ENCODE results near the gene FAM193B.

FAM193B gene

GRCh38 chr5:177548495-177548894, 5.9 kb downstream of the FAM193B start:
- ChIA-PET POLR2A (no interaction called here), CTCF (no interaction called here)
- no peak for DNase-seq (ENCODE audit: extremely low spot score)
- TF ChIP-seq NFRKB (IDR thresholded peaks at IDR 0.05) (no peak), ARNT (IDR thresholded peaks at IDR 0.05) (no peak), SUZ12 (IDR thresholded peaks at IDR 0.05) (no peak), ELF4 (IDR thresholded peaks at IDR 0.05) (no peak), FOXM1 (IDR thresholded peaks at IDR 0.05; ENCODE audit: borderline replicate concordance) (no peak), TARDBP (IDR thresholded peaks at IDR 0.05) (no peak), ZNF384 (IDR thresholded peaks at IDR 0.05) (no peak), BHLHE40 (IDR thresholded peaks at IDR 0.05; ENCODE audit: borderline replicate concordance) (no peak), SP1 (IDR thresholded peaks at IDR 0.05) (no peak), CTBP1 (IDR thresholded peaks at IDR 0.05; ENCODE audit: borderline replicate concordance) (no peak), L3MBTL2 (conservative IDR thresholded peaks at IDR 0.05) (no peak), HDGF (IDR thresholded peaks at IDR 0.05; ENCODE audit: borderline replicate concordance) (no peak)

DNA sequence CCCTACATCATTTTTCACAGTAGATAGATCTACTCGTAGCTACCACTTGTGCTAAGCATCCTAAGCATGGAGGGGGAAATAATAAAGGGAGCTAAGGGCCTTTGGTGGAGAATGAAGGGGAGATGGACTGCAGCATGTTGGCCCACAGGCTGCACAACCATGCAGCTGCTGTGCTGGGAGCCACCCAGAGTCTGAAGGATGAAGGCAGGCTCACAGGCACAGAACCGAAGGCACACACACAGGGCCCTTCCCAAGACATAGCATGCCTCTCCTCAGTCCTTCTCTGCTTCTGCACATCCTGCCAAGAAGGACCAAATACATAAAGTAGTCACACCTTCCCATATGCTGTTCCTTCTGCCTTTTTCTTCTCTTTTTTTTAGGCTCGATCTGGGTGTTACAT, 6.6 kb downstream of the FAM193B start:
- no peak for DNase-seq (ENCODE audit: extremely low spot score)
- TF ChIP-seq ELF4 (IDR thresholded peaks at IDR 0.05) (no peak), TARDBP (IDR thresholded peaks at IDR 0.05) (no peak), ZNF384 (IDR thresholded peaks at IDR 0.05) (no peak), FOXA1 (IDR thresholded peaks at IDR 0.05) (no peak), SUZ12 (IDR thresholded peaks at IDR 0.05) (no peak), SP1 (IDR thresholded peaks at IDR 0.05) (no peak), LEF1 (IDR thresholded peaks at IDR 0.05; ENCODE audit: borderline replicate concordance) (no peak), CTBP1 (IDR thresholded peaks at IDR 0.05; ENCODE audit: borderline replicate concordance) (no peak), PKNOX1 (IDR thresholded peaks at IDR 0.05) (no peak), ARNT (IDR thresholded peaks at IDR 0.05) (no peak), L3MBTL2 (conservative IDR thresholded peaks at IDR 0.05) (no peak), BHLHE40 (IDR thresholded peaks at IDR 0.05; ENCODE audit: borderline replicate concordance) (no peak), NFRKB (IDR thresholded peaks at IDR 0.05) (no peak), HDGF (IDR thresholded peaks at IDR 0.05; ENCODE audit: borderline replicate concordance) (no peak), FOXM1 (IDR thresholded peaks at IDR 0.05; ENCODE audit: borderline replicate concordance) (no peak), FOXK2 (IDR thresholded peaks at IDR 0.05) (no peak)
- ChIA-PET CTCF (interaction anchor here (0.6 kb wide), 1 partner anchor 61 kb away, joined by 3 read pairs; no protein-coding TSS in a partner anchor), POLR2A (no interaction called here)

DNA sequence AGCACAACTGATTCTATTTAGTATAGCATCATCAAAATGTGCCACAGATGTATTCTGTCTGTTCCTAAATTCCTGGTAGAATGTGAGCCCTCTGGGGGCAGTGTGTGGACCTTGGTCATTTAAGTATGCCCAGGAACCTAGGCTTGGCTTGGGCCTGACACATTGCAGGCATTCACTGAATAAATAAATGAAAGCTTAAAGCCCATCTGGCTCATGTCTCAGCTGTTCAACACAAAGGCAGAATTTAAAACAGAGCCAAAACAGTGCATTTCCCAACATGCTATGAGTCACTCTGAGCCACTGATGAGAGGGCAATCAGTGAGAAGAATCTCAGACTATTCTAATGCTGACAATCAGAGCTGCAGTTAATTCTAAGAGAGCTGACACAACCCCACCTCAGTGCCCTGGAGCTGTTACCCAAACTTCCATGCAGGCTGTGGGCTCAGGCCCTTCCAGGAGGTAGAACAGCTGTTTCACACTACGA, 8.1 kb downstream of the FAM193B start:
- no peak for DNase-seq (ENCODE audit: extremely low spot score)
- TF ChIP-seq CTBP1 (IDR thresholded peaks at IDR 0.05; ENCODE audit: borderline replicate concordance) (no peak), PKNOX1 (IDR thresholded peaks at IDR 0.05) (no peak), FOXA1 (IDR thresholded peaks at IDR 0.05) (no peak), L3MBTL2 (conservative IDR thresholded peaks at IDR 0.05) (no peak), SUZ12 (IDR thresholded peaks at IDR 0.05) (no peak), ELF4 (IDR thresholded peaks at IDR 0.05) (no peak), FOXK2 (IDR thresholded peaks at IDR 0.05) (no peak), LEF1 (IDR thresholded peaks at IDR 0.05; ENCODE audit: borderline replicate concordance) (no peak), ARNT (IDR thresholded peaks at IDR 0.05) (no peak)
- ChIA-PET CTCF (interaction anchor here (1.1 kb wide), 1 partner anchor 45 kb away, joined by 4 read pairs; no protein-coding TSS in a partner anchor), POLR2A (interaction anchor here (0.9 to 2.2 kb wide), 4 partner anchors 11 to 49 kb away, joined by 3 to 6 read pairs (median 5); partner anchors contain the start of gene TMED9)

DNA sequence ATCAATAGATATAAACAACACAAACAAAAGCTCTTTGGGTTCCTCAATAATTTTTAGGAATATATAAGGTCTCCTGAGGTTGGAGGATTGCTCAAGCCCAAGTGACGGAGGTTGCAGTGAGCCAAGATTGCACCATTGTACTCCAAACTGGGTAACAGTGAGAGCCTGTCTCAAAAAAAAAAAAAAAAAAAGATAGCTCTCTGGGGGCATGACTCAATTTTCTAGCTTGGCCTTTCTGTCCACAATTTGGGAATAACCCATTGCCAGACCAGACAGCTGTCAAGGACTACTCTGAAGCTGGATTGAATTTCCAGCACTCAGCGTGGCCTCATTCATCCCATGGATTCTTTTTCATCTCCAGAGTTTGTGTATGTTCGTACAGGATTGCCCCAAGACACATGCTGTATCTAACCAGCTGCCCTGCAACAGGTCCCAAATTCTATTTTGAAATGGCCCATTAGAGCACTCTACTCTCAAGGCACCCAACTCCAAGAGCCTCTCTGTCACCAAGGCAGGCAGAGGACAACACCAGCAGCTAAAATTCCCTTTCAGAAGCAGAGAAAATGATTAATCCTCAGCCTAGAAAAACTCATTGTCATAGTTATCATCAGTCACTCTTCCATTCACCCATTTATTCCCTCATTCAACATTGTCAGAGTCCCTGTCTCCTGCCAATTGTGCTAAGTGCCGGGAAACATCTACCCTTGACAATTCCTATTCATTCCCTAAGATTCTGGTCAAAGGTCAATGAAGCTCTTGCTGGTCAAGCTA, 8.7 kb downstream of the FAM193B start:
- TF ChIP-seq ZNF384 (IDR thresholded peaks at IDR 0.05) = peak; percentile 21; the same call in 1 of the 2 replicates
- TF ChIP-seq FOXA1 (IDR thresholded peaks at IDR 0.05) = no peak
- CTCF ChIA-PET = no interaction called here
- POLR2A ChIA-PET = interaction anchor here (1.3 to 2.2 kb wide), 3 partner anchors 12 to 50 kb away, joined by 3 to 6 read pairs (median 6); no protein-coding TSS in a partner anchor
- no peak for DNase-seq (ENCODE audit: extremely low spot score)

DNA sequence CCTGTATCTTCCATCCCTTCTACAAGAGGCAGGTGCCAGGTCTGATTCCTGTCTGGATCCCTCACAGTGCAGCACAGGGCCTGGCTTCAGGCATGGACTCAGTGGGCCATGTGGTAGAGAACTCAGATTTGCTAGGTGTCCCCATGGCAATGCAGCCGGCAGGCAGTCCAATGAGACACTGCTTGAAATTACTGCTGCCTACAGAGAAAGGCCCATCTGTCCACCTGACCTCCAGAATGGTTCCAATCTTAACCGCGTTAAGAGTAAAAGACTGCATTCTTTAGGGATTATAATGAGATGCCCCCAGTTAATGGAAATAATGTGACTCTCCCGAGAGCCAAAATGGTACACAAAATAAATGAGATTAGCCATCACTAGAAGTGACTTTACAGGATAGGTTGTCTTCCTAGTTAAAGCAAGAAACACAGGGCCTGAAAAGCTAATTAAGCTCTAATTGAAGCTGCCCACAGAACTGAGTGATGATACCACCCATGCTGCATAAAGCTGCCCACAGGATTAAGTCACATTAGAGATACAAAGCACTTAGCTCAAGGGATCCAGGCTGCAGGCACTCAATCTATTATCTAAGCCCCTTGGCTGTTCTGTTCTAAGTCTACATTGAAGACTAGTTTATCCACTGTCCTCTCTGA, 11.4 kb downstream of the FAM193B start:
- DNase-seq (ENCODE audit: extremely low spot score) = no peak
- CTCF ChIA-PET = no interaction called here
- POLR2A ChIA-PET = no interaction called here
- TF ChIP-seq ZNF384 (IDR thresholded peaks at IDR 0.05) (no peak), TARDBP (IDR thresholded peaks at IDR 0.05) (no peak), CTBP1 (IDR thresholded peaks at IDR 0.05; ENCODE audit: borderline replicate concordance) (no peak), HDGF (IDR thresholded peaks at IDR 0.05; ENCODE audit: borderline replicate concordance) (no peak), SP1 (IDR thresholded peaks at IDR 0.05) (no peak), FOXA1 (IDR thresholded peaks at IDR 0.05) (no peak), LEF1 (IDR thresholded peaks at IDR 0.05; ENCODE audit: borderline replicate concordance) (no peak), FOXK2 (IDR thresholded peaks at IDR 0.05) (no peak), FOXM1 (IDR thresholded peaks at IDR 0.05; ENCODE audit: borderline replicate concordance) (no peak)

DNA sequence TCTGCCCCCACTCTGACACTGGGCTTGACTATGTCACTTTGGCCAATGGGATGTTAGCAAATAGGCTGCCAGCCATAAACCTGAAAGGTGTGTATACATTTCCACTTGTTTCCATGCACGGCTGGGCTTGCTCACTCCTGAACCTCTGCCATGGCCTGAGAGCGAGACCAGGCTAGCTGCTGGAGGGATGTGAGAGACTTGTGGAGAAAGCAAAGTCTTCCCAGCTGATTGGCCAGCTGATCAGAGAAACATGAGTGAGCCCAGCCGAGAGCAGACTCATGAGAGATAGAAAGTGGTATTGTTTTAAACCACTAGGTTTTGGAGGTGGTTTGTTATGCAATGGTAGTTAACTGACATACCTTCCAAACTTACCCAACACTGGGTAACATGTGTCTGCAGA, 13.9 kb downstream of the FAM193B start:
- no peak for DNase-seq (ENCODE audit: extremely low spot score)
- CTCF ChIA-PET = no interaction called here
- TF ChIP-seq BHLHE40 (IDR thresholded peaks at IDR 0.05; ENCODE audit: borderline replicate concordance) (no peak), PKNOX1 (IDR thresholded peaks at IDR 0.05) (no peak), NFRKB (IDR thresholded peaks at IDR 0.05) (no peak), HDGF (IDR thresholded peaks at IDR 0.05; ENCODE audit: borderline replicate concordance) (no peak), TARDBP (IDR thresholded peaks at IDR 0.05) (no peak), FOXK2 (IDR thresholded peaks at IDR 0.05) (no peak), LEF1 (IDR thresholded peaks at IDR 0.05; ENCODE audit: borderline replicate concordance) (no peak), SP1 (IDR thresholded peaks at IDR 0.05) (no peak)
- POLR2A ChIA-PET = no interaction called here

Data from HEK293T (cell line).